IMR-90 (cell line): ENCODE results near the gene VSIG10L2. TPM values are rescaled to one million over a fixed set of nuclear protein-coding genes. Genes with fewer than 3 reads are reported as not detected.

Experiments used
- ATAC-seq: fragments of 200-7000 bp; cut with Tn5 transposase; 2 replicates; pipeline ENCODE4 v1.9.1; 2020; ENCODE audit warnings: low read depth, mild to moderate bottlenecking, moderate library complexity
- BruUV-seq: library from RNA; stranded (reverse); fragments of 400-500 nt; replicated peaks from 2 replicates; lab custom pipeline; 2021; lab: Mats Ljungman, UMichigan
- CTCF ChIA-PET: fragments of 300-600 bp; formaldehyde crosslinking; extraction: SDS; loops from one replicate; lab custom pipeline; 2021; ENCODE audit warnings: antibody characterized with exemption; lab: Yijun Ruan, JAX
- POLR2A ChIA-PET: fragments of 300-600 bp; sonication (Branson Sonifier 250); formaldehyde crosslinking; loops from one replicate; lab custom pipeline; 2022; ENCODE audit warnings: antibody characterized with exemption; ENCODE audit not compliant: unreplicated experiment; lab: Charles Lee
- DNase-seq: peaks from one replicate; pipeline ENCODE4 v3.0.0; 2013
- H2AFZ ChIP-seq: replicated peaks from 2 replicates; pipeline ENCODE3; 2013; ENCODE audit warnings: low read length, mild to moderate bottlenecking; ENCODE audit not compliant: poor library complexity
- H2AK5ac ChIP-seq: 2 replicates; pipeline ENCODE4 v1.6.1; 2013; ENCODE audit warnings: low read depth, low read length, inconsistent platforms
- H2AK9ac ChIP-seq: replicated peaks from 2 replicates; pipeline ENCODE3; 2013; ENCODE audit warnings: mild to moderate bottlenecking, low read depth, low read length, moderate library complexity; ENCODE audit not compliant: poor library complexity
- H2BK120ac ChIP-seq: 2 replicates; pipeline ENCODE4 v1.6.1; 2013; ENCODE audit warnings: low read depth, low read length, inconsistent platforms
- H2BK15ac ChIP-seq: 3 replicates; pipeline ENCODE4 v1.6.1; 2013; ENCODE audit warnings: low read depth, low read length, inconsistent platforms
- H2BK20ac ChIP-seq: 2 replicates; pipeline ENCODE4 v1.6.1; 2013; ENCODE audit warnings: low read depth, mild to moderate bottlenecking, inconsistent platforms, low read length, moderate library complexity
- H2BK5ac ChIP-seq: 2 replicates; pipeline ENCODE4 v1.6.1; 2013; ENCODE audit warnings: mild to moderate bottlenecking, low read depth, low read length, inconsistent platforms; ENCODE audit not compliant: poor library complexity, severe bottlenecking
- H3K14ac ChIP-seq: replicated peaks from 2 replicates; pipeline ENCODE4 v1.6.1; 2013; ENCODE audit warnings: low read depth, low read length, inconsistent platforms
- H3K18ac ChIP-seq: 2 replicates; pipeline ENCODE4 v1.6.1; 2013; ENCODE audit warnings: low read depth, low read length, control low read depth
- H3K23ac ChIP-seq: 2 replicates; pipeline ENCODE4 v1.6.1; 2013; ENCODE audit warnings: low read depth, low read length, inconsistent platforms
- H3K27ac ChIP-seq: 2 replicates; pipeline ENCODE4 v1.5.1; 2013; ENCODE audit warnings: mild to moderate bottlenecking, control low read depth, low read length; ENCODE audit not compliant: insufficient read depth
- H3K27me3 ChIP-seq: 2 replicates; pipeline ENCODE4 v1.6.1; 2013; ENCODE audit warnings: low read length; ENCODE audit not compliant: control insufficient read depth, insufficient read depth
- H3K36me3 ChIP-seq: 2 replicates; pipeline ENCODE4 v1.6.1; 2013; ENCODE audit warnings: low read length, mixed read lengths; ENCODE audit not compliant: control insufficient read depth, insufficient read depth
- H3K4ac ChIP-seq: 2 replicates; pipeline ENCODE4 v1.6.1; 2013; ENCODE audit warnings: low read depth, low read length, inconsistent platforms
- H3K4me1 ChIP-seq: 2 replicates; pipeline ENCODE4 v1.6.1; 2013; ENCODE audit warnings: low read length, mixed read lengths; ENCODE audit not compliant: control insufficient read depth, insufficient read depth
- H3K4me2 ChIP-seq: 2 replicates; pipeline ENCODE4 v1.6.1; 2013; ENCODE audit warnings: low read depth, mild to moderate bottlenecking, control low read depth, low read length, moderate library complexity
- H3K4me3 ChIP-seq: 2 replicates; pipeline ENCODE4 v1.5.1; 2013; ENCODE audit warnings: low read depth, mild to moderate bottlenecking, control low read depth, low read length, moderate library complexity; ENCODE audit not compliant: insufficient read depth
- H3K56ac ChIP-seq: 2 replicates; pipeline ENCODE4 v1.6.1; 2013; ENCODE audit warnings: low read length, inconsistent platforms; ENCODE audit not compliant: insufficient read depth; ENCODE audit errors: extremely low read depth
- H3K79me1 ChIP-seq, 2 experiments: 2 replicates each; pipeline ENCODE4 v1.6.1; 2013; ENCODE audit warnings: low read length in 2 of 2, inconsistent platforms in 1 of 2, low read depth in 1 of 2
- H3K9ac ChIP-seq: 2 replicates; pipeline ENCODE4 v1.6.1; 2013; ENCODE audit warnings: low read depth, low read length, control low read depth
- H3K9me1 ChIP-seq: 2 replicates; pipeline ENCODE4 v1.6.1; 2013; ENCODE audit warnings: low read length, inconsistent platforms; ENCODE audit not compliant: insufficient read depth
- H3K9me3 ChIP-seq: 2 replicates; pipeline ENCODE4 v1.6.1; 2013; ENCODE audit warnings: low read length; ENCODE audit not compliant: control insufficient read depth, insufficient read depth
- H4K20me1 ChIP-seq: 2 replicates; pipeline ENCODE4 v1.6.1; 2013; ENCODE audit warnings: low read length, inconsistent platforms; ENCODE audit not compliant: insufficient read depth
- H4K5ac ChIP-seq: 2 replicates; pipeline ENCODE4 v1.6.1; 2013; ENCODE audit warnings: mild to moderate bottlenecking, low read depth, low read length, control low read depth
- H4K8ac ChIP-seq, 2 experiments: 2 replicates each; pipeline ENCODE4 v1.6.1; 2013; ENCODE audit warnings: low read depth in 2 of 2, low read length in 2 of 2, control low read depth in 1 of 2, inconsistent platforms in 1 of 2
- H4K91ac ChIP-seq: 2 replicates; pipeline ENCODE4 v1.6.1; 2013; ENCODE audit warnings: low read depth, low read length, inconsistent platforms; ENCODE audit not compliant: insufficient read depth
- CHD1 ChIP-seq: IDR thresholded peaks from 2 replicates; pipeline ENCODE4 v1.6.1; 2012; ENCODE audit warnings: low read depth, low read length, improper control_type of control experiment
- MXI1 ChIP-seq: IDR thresholded peaks from 2 replicates; pipeline ENCODE4 v1.6.1; 2012; ENCODE audit warnings: low read depth, mild to moderate bottlenecking, low read length, moderate library complexity, borderline replicate concordance
- WGBS, 2 experiments: methylation state at CpG; one replicate each; pipeline versions ENCODE4 v1.1.5 to v1.1.7; 2013; ENCODE audit warnings: missing lambda C conversion rate in 2 of 2; ENCODE audit not compliant: insufficient read length in 1 of 2; ENCODE audit errors: extremely low coverage in 2 of 2; 5-methylcytosine and 5-hydroxymethylcytosine counted together
- dilution Hi-C: fragments of 300-500 bp; cut with HindIII; formaldehyde crosslinking; loops from one replicate; pipeline ENCODE4 v1.14.3; 2018; ENCODE audit warnings: low sequenced_read_pairs; ENCODE audit not compliant: unreplicated experiment
- in situ Hi-C: fragments of 300-500 bp; cut with MboI; formaldehyde crosslinking; loops from 3 replicates; pipeline ENCODE4 v1.14.3; 2019; ENCODE audit warnings: low sequenced_read_pairs, inconsistent platforms, mixed read lengths
- intact Hi-C: fragments of 100-400 bp; cut with micrococcal nuclease; formaldehyde crosslinking; loops from 2 replicates; pipeline ENCODE4 v1.10.0; 2022
- polyA plus RNA-seq, 3 experiments: library from polyadenylated mRNA; depleted of rRNA; stranded (reverse); fragments of >200 nt; gene quantifications; 2 replicates each; pipeline ENCODE4 v1.2.3, GENCODE V29; 2012; ENCODE audit warnings: low replicate concordance in 1 of 3
- total RNA-seq: library from RNA; depleted of rRNA; stranded (reverse); fragments of >200 nt; gene quantifications from 2 replicates; pipeline ENCODE4 v1.2.3, GENCODE V29; 2012
- TF ChIP-seq, protein P1 (sequence below): conservative IDR thresholded peaks from 2 replicates; pipeline ENCODE4 v1.5.1; 2012; ENCODE audit warnings: mild to moderate bottlenecking, low read depth, low read length, improper control_type of control experiment

VSIG10L2 gene
- total and polyA plus RNA-seq, 2 of the 4 experiments (the other 2 are of a cell fraction): under 0.01 TPM; not detected in 1

DNA sequence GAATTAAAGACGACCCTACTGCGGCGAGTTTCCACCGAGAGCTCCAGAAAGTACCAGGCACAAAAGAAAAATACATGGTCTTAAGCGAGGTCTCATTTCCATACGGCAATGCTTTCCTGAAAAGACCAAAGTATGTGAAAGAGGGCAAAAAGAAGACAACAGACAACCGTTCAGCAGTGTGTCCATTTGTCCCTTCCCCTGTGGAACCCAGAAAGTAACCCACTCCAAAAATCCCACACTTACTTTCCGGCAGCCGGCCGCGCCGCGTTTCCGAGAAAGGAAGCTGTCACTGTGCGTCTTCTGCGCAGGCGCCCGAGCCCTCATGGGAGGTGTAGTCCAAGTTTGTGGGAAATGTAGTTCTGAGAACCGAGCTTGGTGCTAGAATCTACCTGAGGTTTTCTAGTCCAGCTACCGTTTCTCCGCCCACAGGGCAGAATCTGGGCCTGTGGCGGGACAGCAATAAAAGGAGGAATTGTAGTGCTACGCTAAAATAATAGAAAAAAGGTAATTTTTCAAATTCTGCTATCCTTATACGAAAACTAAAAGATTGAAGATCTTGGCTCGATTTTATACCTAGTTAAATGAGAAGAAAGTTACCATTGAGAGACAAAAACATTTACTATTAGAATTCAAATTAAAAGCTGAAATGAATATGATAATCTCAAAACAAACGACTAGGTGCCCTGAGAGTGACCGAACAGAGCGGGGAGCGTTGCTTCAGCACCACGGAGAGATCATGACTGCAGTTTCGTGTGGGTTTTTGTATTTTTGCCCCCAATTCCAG lies 42.7 kb upstream of the VSIG10L2 start, which contains the start of gene PUS3:
PUS3 (minus strand) TSS at position 280 of the 784 bp plus-strand sequence. CDS start 6,922 bp downstream, outside the sequence.
- Histone ChIP-seq H4K91ac (peak within 1 kb of the TSS; percentile 56; the same call in 1 of the 2 replicates), H3K4me3 (peak within 1 kb of the TSS; percentile 96), H3K4me2 (peak within 1 kb of the TSS; percentile 87), H4K5ac (peak within 1 kb of the TSS; percentile 96; the same call in 1 of the 2 replicates), H3K9me3 (peaks cover 3% of the 10 kb centered on the region; the same call in 1 of the 2 replicates), H3K36me3 (peaks cover 7% of the 10 kb centered on the region), H2AK5ac (0 out of 2 replicates have a peak within 1 kb of the TSS, but pooled peaks have one; percentile 29), H3K9me1 (no peaks in the 10 kb centered on the region; the same call in 1 of the 2 replicates), H2BK15ac (no peak within 1 kb of the TSS; the same call in 2 of the 3 replicates), H3K9ac (peak within 1 kb of the TSS; percentile 95), H3K27ac (peak within 1 kb of the TSS; percentile 42), H3K23ac (peak within 1 kb of the TSS; percentile 68), H3K4me1 (0 out of 2 replicates have a peak, but pooled peaks cover 2% of the 10 kb centered on the region), H4K20me1 (no peaks in the 10 kb centered on the region), H2BK120ac (no peak within 1 kb of the TSS), H3K56ac (peak within 1 kb of the TSS; percentile 92), H3K4ac (peak within 1 kb of the TSS; percentile 39; the same call in 1 of the 2 replicates), H3K79me1 (peaks cover 12 to 26% of the 10 kb centered on the region in 2 experiments; a peak in 3 of 4 replicates), H4K8ac (peak within 1 kb of the TSS; percentile 73 to 96), H2AFZ (peak within 1 kb of the TSS; percentile 80), H2BK20ac (no peak within 1 kb of the TSS), H2BK5ac (peak within 1 kb of the TSS; percentile 64), H3K14ac (peak within 1 kb of the TSS; percentile 70), H3K27me3 (peaks cover 18% of the 10 kb centered on the region), H3K18ac (peak within 1 kb of the TSS; percentile 70; the same call in 1 of the 2 replicates), H2AK9ac (no peak within 1 kb of the TSS)
- peak; percentile 98 for ATAC-seq
- in situ Hi-C loops: no loop called here
- ChIA-PET CTCF (no interaction called here), POLR2A (interaction anchor here (0.9 kb wide), 1 partner anchor 278 kb away, joined by 4 read pairs; the partner anchor contains the start of gene CHEK1)
- peak; percentile 78 for DNase-seq
- dilution Hi-C loops: loop anchor here (25.0 kb wide), 1 partner anchor 309 kb away; the partner anchor contains the start of genes FAM118B and RPUSD4
- TF ChIP-seq MXI1 (peak; percentile 92), CHD1 (no peak)
- TF ChIP-seq, protein P1, sequence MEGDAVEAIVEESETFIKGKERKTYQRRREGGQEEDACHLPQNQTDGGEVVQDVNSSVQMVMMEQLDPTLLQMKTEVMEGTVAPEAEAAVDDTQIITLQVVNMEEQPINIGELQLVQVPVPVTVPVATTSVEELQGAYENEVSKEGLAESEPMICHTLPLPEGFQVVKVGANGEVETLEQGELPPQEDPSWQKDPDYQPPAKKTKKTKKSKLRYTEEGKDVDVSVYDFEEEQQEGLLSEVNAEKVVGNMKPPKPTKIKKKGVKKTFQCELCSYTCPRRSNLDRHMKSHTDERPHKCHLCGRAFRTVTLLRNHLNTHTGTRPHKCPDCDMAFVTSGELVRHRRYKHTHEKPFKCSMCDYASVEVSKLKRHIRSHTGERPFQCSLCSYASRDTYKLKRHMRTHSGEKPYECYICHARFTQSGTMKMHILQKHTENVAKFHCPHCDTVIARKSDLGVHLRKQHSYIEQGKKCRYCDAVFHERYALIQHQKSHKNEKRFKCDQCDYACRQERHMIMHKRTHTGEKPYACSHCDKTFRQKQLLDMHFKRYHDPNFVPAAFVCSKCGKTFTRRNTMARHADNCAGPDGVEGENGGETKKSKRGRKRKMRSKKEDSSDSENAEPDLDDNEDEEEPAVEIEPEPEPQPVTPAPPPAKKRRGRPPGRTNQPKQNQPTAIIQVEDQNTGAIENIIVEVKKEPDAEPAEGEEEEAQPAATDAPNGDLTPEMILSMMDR: no peak
- intact Hi-C loops: no loop called here
- BruUV-seq: no TSS peak
- WGBS, 2 experiments: 0% methylated on average over 3 of the region's 31 CpGs; no CpG with 5 or more reads in 1 of the 2 experiments
